Smooth muscle cell (in vitro differentiated cells): ENCODE results near the gene SEH1L. TPM values are rescaled to one million over a fixed set of nuclear protein-coding genes. Genes with fewer than 3 reads are reported as not detected.

ENCODE experiments used
- DNase-seq: peaks from one replicate; lab custom pipeline; 2025; ENCODE audit not compliant: unreplicated experiment; lab: John Stamatoyannopoulos, UW
- H2AFZ ChIP-seq: fragments of 200-600 bp; sonication (generic); 2 replicates; pipeline ENCODE4 v1.6.0; 2016; ENCODE audit warnings: antibody characterized with exemption, low read depth, mild to moderate bottlenecking
- H3F3A ChIP-seq: fragments of 200-600 bp; sonication (generic); 2 replicates; pipeline ENCODE4 v1.6.0; 2017; ENCODE audit warnings: antibody characterized with exemption, low read depth
- H3K27ac ChIP-seq: fragments of 200-600 bp; sonication (generic); 2 replicates; pipeline ENCODE4 v1.5.1; 2016; ENCODE audit warnings: low read depth, mild to moderate bottlenecking
- H3K27me3 ChIP-seq: fragments of 200-600 bp; sonication (generic); 2 replicates; pipeline ENCODE4 v1.6.1; 2016; ENCODE audit warnings: low read depth, mild to moderate bottlenecking
- H3K36me3 ChIP-seq: fragments of 200-600 bp; sonication (generic); 2 replicates; pipeline ENCODE4 v1.5.1; 2016; ENCODE audit warnings: low read depth
- H3K4me1 ChIP-seq: fragments of 200-600 bp; sonication (generic); 2 replicates; pipeline ENCODE4 v1.5.1; 2016; ENCODE audit warnings: low read depth
- H3K4me2 ChIP-seq: fragments of 200-600 bp; sonication (generic); 2 replicates; pipeline ENCODE4 v1.6.0; 2016; ENCODE audit warnings: mild to moderate bottlenecking
- H3K4me3 ChIP-seq: fragments of 200-600 bp; sonication (generic); 2 replicates; pipeline ENCODE4 v1.5.1; 2016; ENCODE audit warnings: mild to moderate bottlenecking
- H3K79me2 ChIP-seq: fragments of 200-600 bp; sonication (generic); 2 replicates; pipeline ENCODE4 v1.6.0; 2016; ENCODE audit warnings: low read depth, mild to moderate bottlenecking
- H3K9ac ChIP-seq: fragments of 200-600 bp; sonication (generic); 2 replicates; pipeline ENCODE4 v1.6.0; 2016; ENCODE audit warnings: low read depth
- H3K9me3 ChIP-seq: fragments of 200-600 bp; sonication (generic); replicated peaks from 2 replicates; pipeline ENCODE4 v1.5.1; 2016; ENCODE audit warnings: low read depth
- H4K20me1 ChIP-seq: fragments of 200-600 bp; sonication (generic); 2 replicates; pipeline ENCODE4 v1.6.0; 2016; ENCODE audit warnings: low read depth
- WGBS: methylation state at CpG from one replicate; pipeline ENCODE4 v1.1.7; 2016; ENCODE audit warnings: low lambda C conversion rate; 5-methylcytosine and 5-hydroxymethylcytosine counted together
- polyA plus RNA-seq: library from polyadenylated mRNA; unstranded; fragments of >200 nt; fragmentation: Nextera tagmentation; extraction: Ambion mirVana; gene quantifications from 2 replicates; pipeline ENCODE4 v1.2.1, GENCODE V29; 2016
- total RNA-seq: library from RNA; depleted of rRNA; stranded (reverse); fragments of >200 nt; gene quantifications from 2 replicates; pipeline ENCODE4 v1.2.3, GENCODE V29; 2014
- TF ChIP-seq, protein P1 (sequence below): fragments of 200-600 bp; sonication (generic); IDR thresholded peaks from 2 replicates; pipeline ENCODE4 v1.5.1; 2017; ENCODE audit warnings: borderline replicate concordance, mild to moderate bottlenecking, antibody characterized with exemption; ENCODE audit not compliant: insufficient read depth, poor library complexity, severe bottlenecking

The SEH1L gene
- total and polyA plus RNA-seq, 2 experiments from 2014 or later: 18.4 to 43.5 TPM

DNA sequence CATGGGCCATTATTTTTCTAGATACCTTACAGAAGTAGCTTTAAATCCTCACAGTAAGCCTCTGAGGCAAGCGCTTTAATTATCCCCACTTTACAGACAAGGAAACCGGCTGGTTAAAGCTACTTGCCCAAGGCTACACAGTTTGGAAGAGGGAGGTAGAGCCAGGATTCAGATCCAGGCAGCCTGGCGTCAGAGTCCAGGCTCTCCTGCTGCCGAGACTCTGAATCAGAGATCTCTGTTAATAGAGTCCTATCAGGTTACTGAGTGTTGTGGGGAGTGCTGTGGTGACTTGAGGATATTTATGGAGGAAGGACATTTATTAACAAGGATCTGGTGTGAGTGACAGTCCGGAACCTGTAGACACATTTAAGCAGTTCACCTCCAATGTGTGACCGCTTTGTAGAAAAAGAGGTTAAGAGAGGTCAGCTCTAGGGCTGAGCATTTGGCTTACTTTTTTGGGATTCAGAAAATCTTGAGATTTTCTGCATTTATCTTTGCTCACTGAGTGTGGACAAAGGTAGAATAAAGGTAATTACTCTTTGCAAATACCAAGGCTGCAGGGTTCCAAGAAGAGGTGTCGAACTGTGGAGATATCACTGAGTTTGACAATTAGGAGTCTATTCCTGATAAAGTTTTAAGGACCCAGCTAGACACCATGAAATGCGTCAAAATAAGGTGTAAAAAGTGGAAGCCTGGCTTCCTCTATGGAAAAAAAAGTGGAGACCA, 41.7 kb downstream of the SEH1L start:
- Histone ChIP-seq H3K4me1 (peaks cover 15% of the 10 kb centered on the region), H3K4me2 (no peak overlapping the region), H3F3A (peaks cover 7% of the 10 kb centered on the region), H3K79me2 (peaks cover 27% of the 10 kb centered on the region), H4K20me1 (peaks cover 12% of the 10 kb centered on the region), H3K4me3 (no peak overlapping the region), H3K36me3 (peaks cover 3% of the 10 kb centered on the region), H2AFZ (no peak overlapping the region), H3K27me3 (no peaks in the 10 kb centered on the region), H3K9ac (no peak overlapping the region), H3K9me3 (no peaks in the 10 kb centered on the region), H3K27ac (peak overlapping the region; percentile 77)
- TF ChIP-seq, protein P1, sequence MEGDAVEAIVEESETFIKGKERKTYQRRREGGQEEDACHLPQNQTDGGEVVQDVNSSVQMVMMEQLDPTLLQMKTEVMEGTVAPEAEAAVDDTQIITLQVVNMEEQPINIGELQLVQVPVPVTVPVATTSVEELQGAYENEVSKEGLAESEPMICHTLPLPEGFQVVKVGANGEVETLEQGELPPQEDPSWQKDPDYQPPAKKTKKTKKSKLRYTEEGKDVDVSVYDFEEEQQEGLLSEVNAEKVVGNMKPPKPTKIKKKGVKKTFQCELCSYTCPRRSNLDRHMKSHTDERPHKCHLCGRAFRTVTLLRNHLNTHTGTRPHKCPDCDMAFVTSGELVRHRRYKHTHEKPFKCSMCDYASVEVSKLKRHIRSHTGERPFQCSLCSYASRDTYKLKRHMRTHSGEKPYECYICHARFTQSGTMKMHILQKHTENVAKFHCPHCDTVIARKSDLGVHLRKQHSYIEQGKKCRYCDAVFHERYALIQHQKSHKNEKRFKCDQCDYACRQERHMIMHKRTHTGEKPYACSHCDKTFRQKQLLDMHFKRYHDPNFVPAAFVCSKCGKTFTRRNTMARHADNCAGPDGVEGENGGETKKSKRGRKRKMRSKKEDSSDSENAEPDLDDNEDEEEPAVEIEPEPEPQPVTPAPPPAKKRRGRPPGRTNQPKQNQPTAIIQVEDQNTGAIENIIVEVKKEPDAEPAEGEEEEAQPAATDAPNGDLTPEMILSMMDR: no peak
- WGBS: 79% methylated on average over 8 of the region's 8 CpGs
- DNase-seq: no peak

DNA sequence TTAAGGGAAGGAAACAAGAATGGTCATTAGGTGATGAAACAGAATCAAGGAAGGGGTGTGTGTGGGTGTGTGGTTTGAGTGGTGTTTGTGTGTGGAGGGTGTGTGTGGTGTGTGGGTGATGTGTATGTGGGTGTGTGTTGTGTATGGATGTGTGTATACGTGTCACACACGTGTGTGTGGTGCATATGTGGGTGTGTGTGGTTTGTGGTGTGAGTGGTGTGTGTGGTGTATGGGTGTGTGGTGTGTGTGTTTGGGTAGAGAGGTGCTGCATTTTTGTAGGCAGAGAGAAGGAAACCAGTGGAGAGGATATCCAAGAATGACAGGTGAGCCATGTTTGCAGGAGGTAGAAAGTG, 42.3 kb downstream of the SEH1L start:
- H3F3A ChIP-seq: peaks cover 7% of the 10 kb centered on the region
- WGBS: 67% methylated on average over 2 of the region's 2 CpGs
- H3K4me2 ChIP-seq: peak overlapping the region; percentile 90
- H3K27me3 ChIP-seq: no peaks in the 10 kb centered on the region
- no peak for DNase-seq
- H3K27ac ChIP-seq: peak overlapping the region; percentile 77
- TF ChIP-seq, protein P1: no peak
- H3K4me3 ChIP-seq: peak overlapping the region; percentile 70
- H2AFZ ChIP-seq: peak overlapping the region; percentile 74
- H3K36me3 ChIP-seq: peaks cover 3% of the 10 kb centered on the region
- peak overlapping the region; percentile 56 for H3K9ac ChIP-seq
- no peaks in the 10 kb centered on the region for H3K9me3 ChIP-seq
- peaks cover 15% of the 10 kb centered on the region for H3K4me1 ChIP-seq
- H3K79me2 ChIP-seq: peaks cover 30% of the 10 kb centered on the region
- H4K20me1 ChIP-seq: peaks cover 14% of the 10 kb centered on the region

DNA sequence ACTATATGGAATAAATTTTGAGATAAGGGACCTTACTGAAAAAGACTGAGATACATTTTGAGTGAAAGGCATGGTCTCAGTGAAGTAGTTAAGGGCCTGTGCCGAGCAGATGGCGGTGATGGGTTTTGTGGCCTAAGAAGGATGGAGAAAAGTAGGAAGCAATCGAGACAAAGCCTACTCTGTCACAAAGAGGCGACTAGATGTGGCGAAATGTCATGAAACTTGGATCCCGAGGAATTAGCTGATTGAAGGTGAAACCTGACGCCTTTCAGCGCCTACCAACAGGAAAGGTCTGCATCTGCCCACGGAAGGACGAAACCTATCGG, 42.8 kb downstream of the SEH1L start:
- Histone ChIP-seq H3K79me2 (peaks cover 35% of the 10 kb centered on the region), H3K9me3 (no peaks in the 10 kb centered on the region), H3K36me3 (no peaks in the 10 kb centered on the region), H2AFZ (peak overlapping the region; percentile 74), H3K27ac (peak overlapping the region; percentile 77), H3F3A (peaks cover 7% of the 10 kb centered on the region), H3K4me2 (peak overlapping the region; percentile 90), H3K4me3 (peak overlapping the region; percentile 70), H3K9ac (peak overlapping the region; percentile 56), H3K4me1 (peaks cover 15% of the 10 kb centered on the region), H3K27me3 (no peaks in the 10 kb centered on the region), H4K20me1 (peaks cover 19% of the 10 kb centered on the region)
- TF ChIP-seq, protein P1: no peak
- WGBS: 2% methylated on average over 11 of the region's 11 CpGs
- no peak for DNase-seq
